Progenitor cell of endocrine pancreas (in vitro differentiated cells): ENCODE measurements around the gene AKNAD1. TPM values are rescaled to one million over a fixed set of nuclear protein-coding genes. Genes with fewer than 3 reads are reported as not detected.
"Not testable (repeated sequence)": the region's sequence is repeated elsewhere in the genome, so short reads cannot be mapped to it uniquely, and the experiment has no call there.

Experiments used
- DNase-seq: peaks from one replicate; pipeline ENCODE4 v3.0.0; 2021; ENCODE audit warnings: low spot score; ENCODE audit not compliant: unreplicated experiment
- H3K27ac Mint-ChIP-seq: 2 replicates; pipeline ENCODE4 v1.8.0; 2021; ENCODE audit warnings: mild to moderate bottlenecking, moderate library complexity, mixed read lengths
- H3K27me3 Mint-ChIP-seq: 2 replicates; pipeline ENCODE4 v1.8.0; 2021; ENCODE audit warnings: mixed read lengths
- H3K36me3 Mint-ChIP-seq: 2 replicates; pipeline ENCODE4 v1.8.0; 2022; ENCODE audit warnings: mixed read lengths; ENCODE audit not compliant: insufficient read depth
- H3K4me1 Mint-ChIP-seq: 2 replicates; pipeline ENCODE4 v1.8.0; 2021; ENCODE audit warnings: low read depth, mixed read lengths
- H3K4me3 Mint-ChIP-seq: 2 replicates; pipeline ENCODE4 v1.8.0; 2021; ENCODE audit warnings: low read depth, mild to moderate bottlenecking, moderate library complexity, mixed read lengths
- H3K9me3 Mint-ChIP-seq: 2 replicates; pipeline ENCODE4 v1.8.0; 2021; ENCODE audit warnings: low read depth, mixed read lengths
- total RNA-seq: library from RNA; stranded (reverse); gene quantifications from 2 replicates; pipeline ENCODE4 v1.2.1, GENCODE V29; 2021
- TF ChIP-seq, protein P1 (sequence below): fragments of 200-600 bp; sonication (generic); IDR thresholded peaks from one replicate; pipeline ENCODE4 v1.5.0; 2021; ENCODE audit warnings: antibody characterized with exemption, mild to moderate bottlenecking; ENCODE audit not compliant: unreplicated experiment

The AKNAD1 gene
- total RNA-seq, 1 donor from 2014 or later = not detected

DNA sequence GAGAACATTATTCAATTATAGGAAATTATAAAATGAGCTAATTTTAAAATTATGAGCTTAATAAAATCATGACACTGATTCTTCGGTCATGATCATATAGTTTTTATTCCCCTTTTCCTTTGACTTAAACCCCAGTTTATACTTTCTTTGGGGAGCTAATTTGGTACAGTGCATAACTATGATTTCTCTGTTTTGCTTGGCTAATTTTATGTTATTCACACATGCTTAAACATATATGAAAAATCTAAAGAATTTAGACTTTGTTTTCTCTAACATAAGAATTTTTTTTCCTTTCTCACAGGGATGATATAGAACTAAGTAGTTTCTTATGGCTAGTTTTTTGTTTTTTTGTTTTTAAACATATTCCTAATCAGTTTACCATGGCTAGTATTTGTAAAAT lies 57.9 kb downstream of the AKNAD1 start:
- Mint-ChIP-seq H3K27ac (no peak overlapping the region), H3K4me1 (peaks cover 3% of the 10 kb centered on the region), H3K36me3 (peaks cover 26% of the 10 kb centered on the region), H3K4me3 (no peak overlapping the region), H3K9me3 (no peaks in the 10 kb centered on the region), H3K27me3 (no peaks in the 10 kb centered on the region)
- TF ChIP-seq, protein P1, sequence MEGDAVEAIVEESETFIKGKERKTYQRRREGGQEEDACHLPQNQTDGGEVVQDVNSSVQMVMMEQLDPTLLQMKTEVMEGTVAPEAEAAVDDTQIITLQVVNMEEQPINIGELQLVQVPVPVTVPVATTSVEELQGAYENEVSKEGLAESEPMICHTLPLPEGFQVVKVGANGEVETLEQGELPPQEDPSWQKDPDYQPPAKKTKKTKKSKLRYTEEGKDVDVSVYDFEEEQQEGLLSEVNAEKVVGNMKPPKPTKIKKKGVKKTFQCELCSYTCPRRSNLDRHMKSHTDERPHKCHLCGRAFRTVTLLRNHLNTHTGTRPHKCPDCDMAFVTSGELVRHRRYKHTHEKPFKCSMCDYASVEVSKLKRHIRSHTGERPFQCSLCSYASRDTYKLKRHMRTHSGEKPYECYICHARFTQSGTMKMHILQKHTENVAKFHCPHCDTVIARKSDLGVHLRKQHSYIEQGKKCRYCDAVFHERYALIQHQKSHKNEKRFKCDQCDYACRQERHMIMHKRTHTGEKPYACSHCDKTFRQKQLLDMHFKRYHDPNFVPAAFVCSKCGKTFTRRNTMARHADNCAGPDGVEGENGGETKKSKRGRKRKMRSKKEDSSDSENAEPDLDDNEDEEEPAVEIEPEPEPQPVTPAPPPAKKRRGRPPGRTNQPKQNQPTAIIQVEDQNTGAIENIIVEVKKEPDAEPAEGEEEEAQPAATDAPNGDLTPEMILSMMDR = no peak
- no peak for DNase-seq

DNA sequence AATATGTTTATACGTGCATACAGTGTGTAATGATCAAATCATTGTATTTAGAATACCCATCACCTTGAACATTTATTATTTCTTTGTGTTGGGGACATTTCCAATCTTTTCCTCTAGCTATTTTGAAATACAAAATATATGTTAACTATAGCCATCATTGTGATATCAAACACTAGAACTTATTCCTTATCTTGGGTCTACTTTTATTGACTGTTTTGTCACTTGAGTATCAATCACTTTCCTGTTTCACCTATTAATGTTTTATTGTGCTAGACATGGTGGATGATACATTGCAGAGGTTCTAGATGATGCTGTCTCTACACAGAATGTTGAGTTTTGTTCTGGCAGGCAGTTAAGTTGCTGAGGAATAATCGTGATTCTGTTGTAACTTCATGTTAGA lies 64.5 kb downstream of the AKNAD1 start:
- no peak overlapping the region for H3K4me3 Mint-ChIP-seq

DNA sequence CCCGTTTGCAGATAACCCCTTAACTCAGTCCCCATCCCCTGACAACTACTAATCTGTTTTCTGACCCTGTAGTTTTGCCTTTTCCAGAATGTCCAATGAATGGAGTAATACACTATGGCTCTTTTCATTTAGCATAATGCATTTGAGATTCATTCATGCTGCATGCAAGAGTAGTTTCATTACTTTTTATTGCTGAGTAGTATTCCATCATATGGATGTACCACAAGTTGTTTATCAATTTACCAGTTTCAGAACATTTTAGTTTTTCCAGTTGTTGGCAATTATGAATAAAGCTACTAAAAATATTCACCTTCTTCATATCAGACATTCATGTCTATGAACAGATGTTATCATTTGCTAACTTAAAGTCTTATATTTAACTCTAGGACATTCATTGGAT lies 65.1 kb downstream of the AKNAD1 start:
- no peaks in the 10 kb centered on the region for H3K27me3 Mint-ChIP-seq
- no peaks in the 10 kb centered on the region for H3K4me1 Mint-ChIP-seq
- TF ChIP-seq, protein P1 = no peak
- no peak for DNase-seq
- no peak overlapping the region for H3K27ac Mint-ChIP-seq
- peaks cover 16% of the 10 kb centered on the region for H3K9me3 Mint-ChIP-seq
- H3K36me3 Mint-ChIP-seq = peaks cover 50% of the 10 kb centered on the region
- no peak overlapping the region for H3K4me3 Mint-ChIP-seq

More for the DNA sequence above, 64.5 kb downstream of the AKNAD1 start:
- TF ChIP-seq, protein P1 = no peak
- Mint-ChIP-seq H3K9me3 (peaks cover 16% of the 10 kb centered on the region), H3K27me3 (no peaks in the 10 kb centered on the region), H3K36me3 (peaks cover 45% of the 10 kb centered on the region), H3K27ac (no peak overlapping the region), H3K4me1 (no peaks in the 10 kb centered on the region)
- DNase-seq = no peak

DNA sequence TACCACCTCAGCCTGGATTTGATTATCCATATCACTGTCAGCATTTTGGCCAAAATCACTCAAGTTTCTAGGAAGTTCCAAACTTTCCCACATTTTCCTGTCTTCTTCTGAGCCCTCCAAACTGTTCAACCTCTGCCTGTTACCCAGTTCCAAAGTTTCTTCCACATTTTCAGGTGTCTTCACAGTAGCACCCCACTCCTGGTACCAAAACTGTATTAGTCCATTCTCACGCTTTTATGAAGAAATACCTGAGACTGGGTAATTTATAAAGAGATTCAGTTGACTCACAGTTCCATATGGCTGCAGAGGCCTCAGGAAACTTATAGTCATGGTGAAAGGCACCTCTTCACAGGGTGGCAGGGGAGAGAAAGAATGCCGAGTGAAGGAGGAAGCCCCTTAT lies 71.0 kb downstream of the AKNAD1 start:
- TF ChIP-seq, protein P1 = no peak
- H3K4me3 Mint-ChIP-seq = no peak overlapping the region
- H3K27me3 Mint-ChIP-seq = no peaks in the 10 kb centered on the region
- H3K27ac Mint-ChIP-seq = no peak overlapping the region
- H3K36me3 Mint-ChIP-seq = peaks cover 71% of the 10 kb centered on the region
- H3K9me3 Mint-ChIP-seq = peaks cover 28% of the 10 kb centered on the region
- no peaks in the 10 kb centered on the region for H3K4me1 Mint-ChIP-seq
- DNase-seq = no peak

DNA sequence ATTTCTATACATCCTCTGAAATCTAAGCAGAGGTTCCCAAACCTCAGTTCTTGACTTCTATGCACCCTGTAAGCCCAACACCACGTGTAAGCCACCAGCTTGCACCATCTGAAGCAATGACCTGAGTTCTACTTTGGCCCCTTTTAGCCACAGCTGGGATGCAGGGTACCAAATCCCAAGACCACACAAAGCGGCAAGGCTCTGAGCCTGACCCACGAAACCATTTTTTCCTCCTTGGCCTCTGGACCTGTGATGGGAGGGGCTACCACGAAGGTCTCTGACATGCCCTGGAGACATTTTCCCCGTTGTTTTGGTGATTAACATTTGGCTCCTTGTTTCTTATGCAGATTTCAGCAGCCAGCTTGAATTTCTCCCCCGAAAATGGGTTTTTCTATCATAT lies 71.6 kb downstream of the AKNAD1 start:
- H3K27ac Mint-ChIP-seq = no peak overlapping the region
- no peak for DNase-seq
- H3K27me3 Mint-ChIP-seq = no peaks in the 10 kb centered on the region
- H3K4me3 Mint-ChIP-seq = no peak overlapping the region
- TF ChIP-seq, protein P1 = no peak
- no peaks in the 10 kb centered on the region for H3K4me1 Mint-ChIP-seq
- H3K9me3 Mint-ChIP-seq = peaks cover 28% of the 10 kb centered on the region
- peaks cover 68% of the 10 kb centered on the region for H3K36me3 Mint-ChIP-seq

DNA sequence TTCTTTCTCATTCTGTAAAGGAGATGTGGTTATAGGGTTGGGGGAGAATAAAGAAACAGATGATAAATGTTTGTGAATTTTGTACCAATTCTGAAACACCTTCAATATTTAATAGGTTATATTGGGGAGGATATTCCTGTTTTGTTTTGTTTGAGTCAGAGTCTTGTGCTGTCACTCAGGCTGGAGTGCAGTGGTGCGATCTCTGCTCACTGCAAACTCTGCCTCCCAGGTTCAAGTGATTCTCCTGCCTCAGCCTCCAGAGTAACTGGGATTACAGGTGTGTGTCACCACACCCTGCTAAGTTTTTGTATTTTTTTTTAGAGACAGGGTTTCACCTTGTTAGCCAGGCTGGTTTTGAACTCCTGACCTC lies 75.3 kb downstream of the AKNAD1 start:
- H3K4me3 Mint-ChIP-seq, DNase-seq, H3K4me1 Mint-ChIP-seq, H3K27ac Mint-ChIP-seq, H3K27me3 Mint-ChIP-seq: not testable (repeated sequence)
- peaks cover 46% of the 10 kb centered on the region for H3K36me3 Mint-ChIP-seq
- H3K9me3 Mint-ChIP-seq = peaks cover 28% of the 10 kb centered on the region
